Measurements from ENCODE around the gene ACP7. TPM values are rescaled to one million over a fixed set of nuclear protein-coding genes. Genes with fewer than 3 reads are reported as not detected.

ACP7 gene, protein sequence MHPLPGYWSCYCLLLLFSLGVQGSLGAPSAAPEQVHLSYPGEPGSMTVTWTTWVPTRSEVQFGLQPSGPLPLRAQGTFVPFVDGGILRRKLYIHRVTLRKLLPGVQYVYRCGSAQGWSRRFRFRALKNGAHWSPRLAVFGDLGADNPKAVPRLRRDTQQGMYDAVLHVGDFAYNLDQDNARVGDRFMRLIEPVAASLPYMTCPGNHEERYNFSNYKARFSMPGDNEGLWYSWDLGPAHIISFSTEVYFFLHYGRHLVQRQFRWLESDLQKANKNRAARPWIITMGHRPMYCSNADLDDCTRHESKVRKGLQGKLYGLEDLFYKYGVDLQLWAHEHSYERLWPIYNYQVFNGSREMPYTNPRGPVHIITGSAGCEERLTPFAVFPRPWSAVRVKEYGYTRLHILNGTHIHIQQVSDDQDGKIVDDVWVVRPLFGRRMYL
- not detected in 2 replicates for total RNA-seq (2014; rRNA removed; shearing (Covaris generic))

DNA sequence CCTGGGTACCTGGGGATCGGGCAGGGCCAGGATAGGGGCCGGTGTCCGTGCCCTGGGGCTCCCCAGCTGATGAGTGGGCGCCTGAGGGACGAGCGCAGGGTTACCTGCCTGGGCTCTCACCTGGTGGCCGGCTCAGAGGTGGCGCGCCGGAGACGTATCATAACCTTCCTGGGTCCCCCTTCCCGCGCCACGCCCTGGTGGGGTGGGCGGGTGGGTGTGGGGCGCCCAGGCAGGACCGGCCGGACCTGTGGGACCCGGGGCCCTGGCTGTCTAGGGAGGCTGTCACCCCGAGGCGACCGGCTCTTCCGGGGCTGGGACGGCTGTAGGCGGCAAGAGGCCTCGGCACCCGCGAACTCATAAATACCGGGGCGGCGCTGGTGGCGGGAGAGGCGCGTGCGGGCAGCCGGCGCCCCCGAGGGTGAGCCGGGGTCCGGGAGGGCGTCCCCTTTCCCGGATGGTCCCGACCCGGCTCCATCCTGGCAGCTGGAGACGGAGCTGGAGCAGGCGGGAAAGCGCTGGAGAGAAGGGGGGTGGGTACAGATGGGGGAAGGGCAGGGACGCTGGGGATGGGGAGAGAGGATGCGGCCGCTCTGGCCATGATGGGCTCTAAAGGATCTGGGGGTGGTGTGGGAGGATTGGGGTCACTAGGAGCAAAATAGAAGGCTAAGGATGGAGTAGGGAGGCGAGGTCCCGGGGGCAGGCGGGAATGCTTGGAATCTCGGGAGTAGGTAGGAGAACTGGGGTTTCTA, at the start of gene ACP7:
ACP7 (plus strand) TSS at position 386 of the 749 bp plus-strand sequence. CDS start 902 bp downstream, outside the sequence.

DNA sequence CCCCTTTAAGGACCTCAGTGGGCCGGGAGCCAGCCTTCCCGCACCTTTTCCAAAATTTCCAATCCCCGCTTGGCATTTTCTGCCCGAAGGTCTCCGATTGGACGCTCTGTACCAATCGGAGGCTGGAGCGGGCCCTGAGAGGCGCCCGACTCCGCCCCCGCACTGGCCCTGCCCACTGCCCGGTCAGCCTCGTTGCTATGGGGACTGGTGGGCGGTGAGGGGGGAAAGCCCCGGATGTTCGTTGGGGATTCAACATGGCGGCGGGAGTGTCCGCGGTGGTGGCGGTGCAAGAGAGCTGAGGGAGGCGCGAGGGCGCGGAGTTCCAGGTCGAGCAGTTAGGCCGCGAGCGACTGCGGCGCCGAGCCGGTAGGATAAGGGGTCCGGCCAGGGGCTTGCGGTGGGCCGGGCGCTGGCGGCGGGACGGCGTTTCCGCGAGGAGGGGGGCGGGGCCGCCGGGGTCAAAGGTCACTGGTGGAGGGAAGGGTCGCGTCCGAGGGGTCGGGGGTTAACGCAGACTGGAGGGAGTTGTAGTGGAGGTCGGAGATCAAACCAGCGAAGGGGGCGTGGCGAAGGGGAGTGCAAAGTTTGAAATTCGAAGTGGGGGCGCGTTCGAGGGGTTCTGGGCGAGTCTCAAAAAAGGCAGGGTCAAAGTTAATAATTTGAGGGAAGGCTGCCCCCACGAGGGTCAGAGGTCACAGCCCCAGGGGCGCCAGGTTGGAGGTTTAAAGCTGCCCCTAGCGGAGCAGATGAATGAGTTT, 41.6 kb downstream of the ACP7 start, which contains the start of gene PAK4:
PAK4 (plus strand) TSS at position 233 of the 758 bp plus-strand sequence. CDS start 43,768 bp downstream, outside the sequence.

Other genes starting within 250 kb of the ACP7 start
- 304 and 320 TPM in 2 replicates for gene HNRNPL, start 234.4 kb upstream of the ACP7 start, total RNA-seq (2014; rRNA removed; shearing (Covaris generic))
- 7.7 and 10.1 TPM in 2 replicates for gene RINL, start 206.1 kb upstream of the ACP7 start, total RNA-seq (2014; rRNA removed; shearing (Covaris generic))
- 24.5 and 28.9 TPM in 2 replicates for gene SIRT2, start 184.8 kb upstream of the ACP7 start, total RNA-seq (2014; rRNA removed; shearing (Covaris generic))
- gene NFKBIB, start 184.4 kb upstream of the ACP7 start, total RNA-seq (2014; rRNA removed; shearing (Covaris generic)) = 31.7 and 36.6 TPM in 2 replicates
- 3.0 and 3.5 TPM in 2 replicates for gene CCER2, start 172.2 kb upstream of the ACP7 start, total RNA-seq (2014; rRNA removed; shearing (Covaris generic))
- gene SARS2, start 153.6 kb upstream of the ACP7 start, total RNA-seq (2014; rRNA removed; shearing (Covaris generic)) = 44.7 and 46.8 TPM in 2 replicates
- 86.4 and 103 TPM in 2 replicates for gene MRPS12, start 153.4 kb upstream of the ACP7 start, total RNA-seq (2014; rRNA removed; shearing (Covaris generic))
- gene FBXO17, start 108.6 kb upstream of the ACP7 start, total RNA-seq (2014; rRNA removed; shearing (Covaris generic)) = 23.3 and 31.7 TPM in 2 replicates
- 12.2 and 21.4 TPM in 2 replicates for gene FBXO27, start 51.8 kb upstream of the ACP7 start, total RNA-seq (2014; rRNA removed; shearing (Covaris generic))
- 8.4 and 13.1 TPM in 2 replicates for gene PAK4, start 41.4 kb downstream of the ACP7 start, total RNA-seq (2014; rRNA removed; shearing (Covaris generic))
- not detected in 2 replicates for gene NCCRP1, start 112.6 kb downstream of the ACP7 start, total RNA-seq (2014; rRNA removed; shearing (Covaris generic))
- not detected in 2 replicates for gene SYCN, start 119.9 kb downstream of the ACP7 start, total RNA-seq (2014; rRNA removed; shearing (Covaris generic))
- not detected in 2 replicates for gene IFNL3, start 160.6 kb downstream of the ACP7 start, total RNA-seq (2014; rRNA removed; shearing (Covaris generic))
- not detected in 2 replicates for gene IFNL4, start 164.5 kb downstream of the ACP7 start, total RNA-seq (2014; rRNA removed; shearing (Covaris generic))
- gene IFNL2, start 184.0 kb downstream of the ACP7 start, total RNA-seq (2014; rRNA removed; shearing (Covaris generic)) = not detected in 2 replicates
- gene IFNL1, start 212.0 kb downstream of the ACP7 start, total RNA-seq (2014; rRNA removed; shearing (Covaris generic)) = not detected in 2 replicates
- 2.1 and 2.9 TPM in 2 replicates for gene LRFN1, start 236.5 kb downstream of the ACP7 start, total RNA-seq (2014; rRNA removed; shearing (Covaris generic))